ENCODE measurements around the gene CUL9.

Gene CUL9

DNA sequence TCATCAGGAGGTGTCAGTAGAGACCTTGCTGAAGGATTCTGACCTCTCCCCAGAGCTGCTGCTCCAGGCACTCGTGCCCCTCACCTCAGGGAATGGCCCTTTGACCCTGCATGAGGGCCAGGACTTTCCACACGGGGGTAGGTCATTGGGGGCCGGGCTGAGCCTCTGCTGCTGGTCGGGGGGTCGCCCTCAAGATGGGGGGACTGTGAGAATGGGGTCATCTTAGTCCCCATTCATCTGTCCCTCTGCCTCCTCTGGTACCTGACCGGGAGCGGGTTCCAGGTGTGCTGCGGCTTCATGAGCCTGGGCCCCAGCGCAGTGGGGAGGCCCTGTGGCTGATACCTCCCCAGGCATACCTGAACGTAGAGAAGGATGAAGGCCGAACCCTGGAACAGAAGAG, 31.4 kb downstream of the CUL9 start:
- Histone ChIP-seq H3K36me3 (ENCODE audit: control insufficient read depth in 5 of 5, insufficient read depth in 5 of 5, low read length in 5 of 5) (peaks cover 0 to 50% (median 38%) of the 10 kb centered on the region in 5 donors), H3K4me1 (ENCODE audit: control insufficient read depth in 5 of 5, insufficient read depth in 5 of 5, low read length in 5 of 5) (no peaks in the 10 kb centered on the region), H3K9me3 (ENCODE audit: control insufficient read depth in 5 of 5, low read length in 5 of 5) (no peaks in the 10 kb centered on the region), H3K27ac (ENCODE audit: low read depth, low read length) (no peak overlapping the region), H3K9ac (ENCODE audit: low read length in 5 of 5) (no peak overlapping the region), H3K4me3 (ENCODE audit: low read depth in 1 of 5, low read length in 5 of 5) (no peak overlapping the region), H3K27me3 (ENCODE audit: control insufficient read depth in 5 of 5, insufficient read depth in 4 of 5, low read length in 5 of 5) (no peaks in the 10 kb centered on the region)

- no peak overlapping the region for H3K4me3 ChIP-seq (ENCODE audit: low read depth in 1 of 5, low read length in 5 of 5)
- no peaks in the 10 kb centered on the region for H3K9me3 ChIP-seq (ENCODE audit: control insufficient read depth in 5 of 5, low read length in 5 of 5)
- H3K27me3 ChIP-seq (ENCODE audit: control insufficient read depth in 5 of 5, insufficient read depth in 4 of 5, low read length in 5 of 5): no peaks in the 10 kb centered on the region
- no peak overlapping the region for H3K27ac ChIP-seq (ENCODE audit: low read depth, low read length)
- H3K9ac ChIP-seq (ENCODE audit: low read length in 5 of 5): no peak overlapping the region
- H3K4me1 ChIP-seq (ENCODE audit: control insufficient read depth in 5 of 5, insufficient read depth in 5 of 5, low read length in 5 of 5): no peaks in the 10 kb centered on the region
- peaks cover 0 to 59% (median 42%) of the 10 kb centered on the region in 5 donors for H3K36me3 ChIP-seq (ENCODE audit: control insufficient read depth in 5 of 5, insufficient read depth in 5 of 5, low read length in 5 of 5)
These were observed 33.1 kb downstream of the CUL9 start for GRCh38 chr6:43215066-43215465.

- peaks cover 0 to 70% (median 52%) of the 10 kb centered on the region in 5 donors for H3K36me3 ChIP-seq (ENCODE audit: control insufficient read depth in 5 of 5, insufficient read depth in 5 of 5, low read length in 5 of 5)
- H3K4me3 ChIP-seq (ENCODE audit: low read depth in 1 of 5, low read length in 5 of 5): no peak overlapping the region
- H3K9ac ChIP-seq (ENCODE audit: low read length in 5 of 5): no peak overlapping the region
- no peaks in the 10 kb centered on the region for H3K4me1 ChIP-seq (ENCODE audit: control insufficient read depth in 5 of 5, insufficient read depth in 5 of 5, low read length in 5 of 5)
- no peaks in the 10 kb centered on the region for H3K27me3 ChIP-seq (ENCODE audit: control insufficient read depth in 5 of 5, insufficient read depth in 4 of 5, low read length in 5 of 5)
- no peaks in the 10 kb centered on the region for H3K9me3 ChIP-seq (ENCODE audit: control insufficient read depth in 5 of 5, low read length in 5 of 5)
- no peak overlapping the region for H3K27ac ChIP-seq (ENCODE audit: low read depth, low read length)
These were observed 34.2 kb downstream of the CUL9 start for GRCh38 chr6:43216200-43216599.

DNA sequence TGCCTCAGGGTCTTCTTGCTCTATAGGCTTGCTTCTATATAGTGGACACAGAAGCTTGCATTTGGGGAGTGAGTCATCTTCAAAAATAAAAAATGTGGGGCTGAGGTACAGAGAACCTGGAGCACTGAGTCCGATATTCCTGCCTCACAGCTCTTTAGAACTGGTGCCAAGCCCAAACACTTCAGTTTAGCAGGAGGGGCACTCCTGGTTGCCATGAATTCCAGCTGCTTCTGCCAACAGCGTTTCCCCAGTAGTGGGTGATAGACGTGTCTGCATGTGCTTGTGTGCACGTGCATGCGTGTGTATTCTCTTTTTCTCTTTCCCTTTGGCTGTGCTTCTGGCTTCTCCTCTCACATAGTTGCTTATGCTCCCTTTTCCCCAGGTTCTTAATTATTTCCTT, 35.4 kb downstream of the CUL9 start:
- no peak overlapping the region for H3K27ac ChIP-seq (ENCODE audit: low read depth, low read length)
- peaks cover 0 to 2% (median 0%) of the 10 kb centered on the region in 5 donors for H3K4me1 ChIP-seq (ENCODE audit: control insufficient read depth in 5 of 5, insufficient read depth in 5 of 5, low read length in 5 of 5)
- H3K9me3 ChIP-seq (ENCODE audit: control insufficient read depth in 5 of 5, low read length in 5 of 5): no peaks in the 10 kb centered on the region
- H3K36me3 ChIP-seq (ENCODE audit: control insufficient read depth in 5 of 5, insufficient read depth in 5 of 5, low read length in 5 of 5): peaks cover 0 to 80% (median 52%) of the 10 kb centered on the region in 5 donors
- H3K4me3 ChIP-seq (ENCODE audit: low read depth in 1 of 5, low read length in 5 of 5): no peak overlapping the region
- no peak overlapping the region for H3K9ac ChIP-seq (ENCODE audit: low read length in 5 of 5)
- H3K27me3 ChIP-seq (ENCODE audit: control insufficient read depth in 5 of 5, insufficient read depth in 4 of 5, low read length in 5 of 5): no peaks in the 10 kb centered on the region

- no peak overlapping the region for H3K27ac ChIP-seq (ENCODE audit: low read depth, low read length)
- H3K4me1 ChIP-seq (ENCODE audit: control insufficient read depth in 5 of 5, insufficient read depth in 5 of 5, low read length in 5 of 5): peaks cover 0 to 4% (median 0%) of the 10 kb centered on the region in 5 donors
- no peaks in the 10 kb centered on the region for H3K9me3 ChIP-seq (ENCODE audit: control insufficient read depth in 5 of 5, low read length in 5 of 5)
- no peak overlapping the region for H3K4me3 ChIP-seq (ENCODE audit: low read depth in 1 of 5, low read length in 5 of 5)
- no peaks in the 10 kb centered on the region for H3K27me3 ChIP-seq (ENCODE audit: control insufficient read depth in 5 of 5, insufficient read depth in 4 of 5, low read length in 5 of 5)
- peaks cover 0 to 81% (median 58%) of the 10 kb centered on the region in 5 donors for H3K36me3 ChIP-seq (ENCODE audit: control insufficient read depth in 5 of 5, insufficient read depth in 5 of 5, low read length in 5 of 5)
- H3K9ac ChIP-seq (ENCODE audit: low read length in 5 of 5): no peak overlapping the region
These were observed 37.1 kb downstream of the CUL9 start for GRCh38 chr6:43219119-43219518.

DNA sequence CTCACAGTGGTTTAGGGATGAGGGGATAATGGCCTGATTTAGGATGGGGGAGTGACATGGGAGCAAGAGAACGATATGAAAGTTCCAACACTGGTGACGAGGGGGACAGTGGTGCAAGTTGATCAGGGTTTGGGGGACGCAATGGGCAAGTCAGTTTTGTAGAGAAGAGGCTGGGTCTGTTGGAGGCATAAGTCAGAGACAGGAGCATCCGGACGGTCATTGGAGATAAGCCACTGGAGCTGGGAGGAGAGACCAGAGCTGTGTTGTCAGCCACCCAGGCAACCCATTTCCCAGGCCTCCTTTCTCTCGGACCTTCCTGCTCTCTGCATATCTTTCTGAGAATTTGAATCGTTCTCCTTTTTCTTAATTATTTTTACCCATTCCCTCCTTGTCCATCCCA, 37.8 kb downstream of the CUL9 start:
- Histone ChIP-seq H3K9me3 (ENCODE audit: control insufficient read depth in 5 of 5, low read length in 5 of 5) (no peaks in the 10 kb centered on the region), H3K36me3 (ENCODE audit: control insufficient read depth in 5 of 5, insufficient read depth in 5 of 5, low read length in 5 of 5) (peaks cover 0 to 82% (median 61%) of the 10 kb centered on the region in 5 donors), H3K4me1 (ENCODE audit: control insufficient read depth in 5 of 5, insufficient read depth in 5 of 5, low read length in 5 of 5) (peaks cover 0 to 9% (median 0%) of the 10 kb centered on the region in 5 donors), H3K27me3 (ENCODE audit: control insufficient read depth in 5 of 5, insufficient read depth in 4 of 5, low read length in 5 of 5) (no peaks in the 10 kb centered on the region), H3K9ac (ENCODE audit: low read length in 5 of 5) (no peak overlapping the region), H3K27ac (ENCODE audit: low read depth, low read length) (no peak overlapping the region), H3K4me3 (ENCODE audit: low read depth in 1 of 5, low read length in 5 of 5) (no peak overlapping the region)

GRCh38 chr6:43220439-43220951, 38.5 kb downstream of the CUL9 start:
- Histone ChIP-seq H3K9ac (ENCODE audit: low read length in 5 of 5) (no peak overlapping the region), H3K36me3 (ENCODE audit: control insufficient read depth in 5 of 5, insufficient read depth in 5 of 5, low read length in 5 of 5) (peaks cover 0 to 76% (median 54%) of the 10 kb centered on the region in 5 donors), H3K9me3 (ENCODE audit: control insufficient read depth in 5 of 5, low read length in 5 of 5) (no peaks in the 10 kb centered on the region), H3K4me1 (ENCODE audit: control insufficient read depth in 5 of 5, insufficient read depth in 5 of 5, low read length in 5 of 5) (peaks cover 0 to 9% (median 0%) of the 10 kb centered on the region in 5 donors), H3K27ac (ENCODE audit: low read depth, low read length) (no peak overlapping the region), H3K27me3 (ENCODE audit: control insufficient read depth in 5 of 5, insufficient read depth in 4 of 5, low read length in 5 of 5) (no peaks in the 10 kb centered on the region), H3K4me3 (ENCODE audit: low read depth in 1 of 5, low read length in 5 of 5) (no peak overlapping the region)

GRCh38 chr6:43221046-43221972, 39.3 kb downstream of the CUL9 start:
- Histone ChIP-seq H3K36me3 (ENCODE audit: control insufficient read depth in 5 of 5, insufficient read depth in 5 of 5, low read length in 5 of 5) (peaks cover 0 to 76% (median 46%) of the 10 kb centered on the region in 5 donors), H3K27ac (ENCODE audit: low read depth, low read length) (no peak overlapping the region), H3K4me3 (ENCODE audit: low read depth in 1 of 5, low read length in 5 of 5) (no peak overlapping the region), H3K9me3 (ENCODE audit: control insufficient read depth in 5 of 5, low read length in 5 of 5) (no peaks in the 10 kb centered on the region), H3K27me3 (ENCODE audit: control insufficient read depth in 5 of 5, insufficient read depth in 4 of 5, low read length in 5 of 5) (no peaks in the 10 kb centered on the region), H3K4me1 (ENCODE audit: control insufficient read depth in 5 of 5, insufficient read depth in 5 of 5, low read length in 5 of 5) (peaks cover 0 to 9% (median 0%) of the 10 kb centered on the region in 5 donors), H3K9ac (ENCODE audit: low read length in 5 of 5) (peak overlapping the region in 1 of 5 donors; percentile 4)

DNA sequence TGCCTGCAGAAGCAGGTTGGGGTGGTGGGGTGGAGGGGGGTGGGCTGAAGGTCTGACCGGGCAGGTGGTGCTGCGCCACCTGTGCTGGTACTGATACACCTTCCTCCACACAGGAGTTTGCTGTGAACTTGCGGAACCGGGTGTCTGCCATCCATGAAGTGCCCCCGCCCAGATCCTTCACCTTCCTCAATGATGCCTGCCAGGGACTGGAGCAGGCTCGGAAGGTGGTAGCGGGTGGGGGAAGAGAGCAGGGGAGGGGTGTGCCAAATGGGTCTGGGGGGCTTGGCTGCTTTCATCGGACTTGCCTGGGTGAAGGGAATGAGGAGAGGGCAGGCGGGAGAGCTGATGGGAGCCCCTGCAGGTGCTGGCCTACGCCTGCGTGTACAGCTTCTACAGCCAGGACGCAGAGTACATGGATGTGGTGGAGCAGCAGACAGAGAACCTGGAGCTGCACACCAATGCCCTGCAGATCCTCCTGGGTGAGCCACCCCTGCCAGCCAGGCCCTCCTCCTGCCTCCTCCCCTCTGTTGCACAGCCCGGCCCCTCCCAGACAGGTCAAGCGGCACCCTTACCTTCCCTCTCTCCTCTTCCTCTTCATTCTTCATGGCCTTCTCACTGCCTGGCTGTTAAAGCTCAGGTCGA, 40.5 kb downstream of the CUL9 start:
- Histone ChIP-seq H3K4me3 (ENCODE audit: low read depth in 1 of 5, low read length in 5 of 5) (no peak overlapping the region), H3K36me3 (ENCODE audit: control insufficient read depth in 5 of 5, insufficient read depth in 5 of 5, low read length in 5 of 5) (peaks cover 0 to 64% (median 36%) of the 10 kb centered on the region in 5 donors), H3K9ac (ENCODE audit: low read length in 5 of 5) (no peak overlapping the region), H3K4me1 (ENCODE audit: control insufficient read depth in 5 of 5, insufficient read depth in 5 of 5, low read length in 5 of 5) (peaks cover 0 to 9% (median 0%) of the 10 kb centered on the region in 5 donors), H3K9me3 (ENCODE audit: control insufficient read depth in 5 of 5, low read length in 5 of 5) (no peaks in the 10 kb centered on the region), H3K27ac (ENCODE audit: low read depth, low read length) (no peak overlapping the region), H3K27me3 (ENCODE audit: control insufficient read depth in 5 of 5, insufficient read depth in 4 of 5, low read length in 5 of 5) (no peaks in the 10 kb centered on the region)

DNA sequence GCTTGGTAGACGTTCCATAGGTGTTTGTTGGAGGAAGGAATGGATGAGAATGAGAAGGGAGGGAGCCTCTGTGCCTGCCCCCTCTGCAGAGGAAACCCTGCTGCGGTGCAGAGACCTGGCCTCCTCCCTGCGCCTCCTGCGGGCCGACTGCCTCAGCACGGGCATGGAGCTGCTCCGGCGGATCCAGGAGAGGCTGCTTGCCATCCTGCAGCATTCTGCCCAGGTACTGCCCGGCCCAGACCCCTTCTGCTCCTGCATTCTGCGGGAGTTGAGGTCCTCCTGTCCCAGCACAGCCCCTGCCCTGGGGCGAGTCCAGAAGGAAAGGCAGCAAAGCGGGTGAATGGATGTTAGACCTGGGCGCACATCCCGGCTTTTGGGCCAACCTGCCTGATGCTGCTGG, 41.2 kb downstream of the CUL9 start:
- Histone ChIP-seq H3K9ac (ENCODE audit: low read length in 5 of 5) (no peak overlapping the region), H3K9me3 (ENCODE audit: control insufficient read depth in 5 of 5, low read length in 5 of 5) (no peaks in the 10 kb centered on the region), H3K36me3 (ENCODE audit: control insufficient read depth in 5 of 5, insufficient read depth in 5 of 5, low read length in 5 of 5) (peaks cover 0 to 60% (median 36%) of the 10 kb centered on the region in 5 donors), H3K27ac (ENCODE audit: low read depth, low read length) (no peak overlapping the region), H3K4me3 (ENCODE audit: low read depth in 1 of 5, low read length in 5 of 5) (no peak overlapping the region), H3K27me3 (ENCODE audit: control insufficient read depth in 5 of 5, insufficient read depth in 4 of 5, low read length in 5 of 5) (no peaks in the 10 kb centered on the region), H3K4me1 (ENCODE audit: control insufficient read depth in 5 of 5, insufficient read depth in 5 of 5, low read length in 5 of 5) (peaks cover 0 to 9% (median 0%) of the 10 kb centered on the region in 5 donors)
